GM18511 (cell line): Measurements from ENCODE around the gene TBC1D16.
"Not testable (repeated sequence)": the region's sequence is repeated elsewhere in the genome, so short reads cannot be mapped to it uniquely, and the experiment has no call there.

Source experiments
- ATAC-seq: cut with Tn5 transposase; IDR thresholded peaks from one replicate; pipeline ENCODE4 v1.9.1; 2021; ENCODE audit warnings: mild to moderate bottlenecking, moderate library complexity; ENCODE audit not compliant: unreplicated experiment

Gene TBC1D16

GRCh38 chr17:80005360-80006338 is 30.0 kb downstream of the TBC1D16 start:
- no peak for ATAC-seq

DNA sequence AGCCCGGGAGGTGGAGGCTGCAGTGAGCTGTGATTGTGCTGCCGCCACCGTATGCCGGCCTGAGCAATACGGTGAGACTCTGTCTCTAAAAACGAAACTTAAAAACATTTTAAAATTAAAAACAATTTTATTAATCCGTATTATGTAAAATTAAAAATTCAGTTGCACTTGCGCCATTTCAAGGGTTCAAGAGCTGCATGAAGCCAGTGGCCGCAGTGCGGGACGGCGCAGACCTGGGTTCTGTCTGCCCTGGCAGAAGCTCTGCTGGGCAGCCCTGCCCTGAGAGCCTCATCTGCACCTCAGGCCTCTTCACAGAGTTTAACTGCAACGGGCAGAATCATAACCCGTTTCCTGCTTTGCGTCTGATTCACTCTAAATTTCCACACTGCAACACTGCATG is 31.7 kb downstream of the TBC1D16 start:
- ATAC-seq = no peak

DNA sequence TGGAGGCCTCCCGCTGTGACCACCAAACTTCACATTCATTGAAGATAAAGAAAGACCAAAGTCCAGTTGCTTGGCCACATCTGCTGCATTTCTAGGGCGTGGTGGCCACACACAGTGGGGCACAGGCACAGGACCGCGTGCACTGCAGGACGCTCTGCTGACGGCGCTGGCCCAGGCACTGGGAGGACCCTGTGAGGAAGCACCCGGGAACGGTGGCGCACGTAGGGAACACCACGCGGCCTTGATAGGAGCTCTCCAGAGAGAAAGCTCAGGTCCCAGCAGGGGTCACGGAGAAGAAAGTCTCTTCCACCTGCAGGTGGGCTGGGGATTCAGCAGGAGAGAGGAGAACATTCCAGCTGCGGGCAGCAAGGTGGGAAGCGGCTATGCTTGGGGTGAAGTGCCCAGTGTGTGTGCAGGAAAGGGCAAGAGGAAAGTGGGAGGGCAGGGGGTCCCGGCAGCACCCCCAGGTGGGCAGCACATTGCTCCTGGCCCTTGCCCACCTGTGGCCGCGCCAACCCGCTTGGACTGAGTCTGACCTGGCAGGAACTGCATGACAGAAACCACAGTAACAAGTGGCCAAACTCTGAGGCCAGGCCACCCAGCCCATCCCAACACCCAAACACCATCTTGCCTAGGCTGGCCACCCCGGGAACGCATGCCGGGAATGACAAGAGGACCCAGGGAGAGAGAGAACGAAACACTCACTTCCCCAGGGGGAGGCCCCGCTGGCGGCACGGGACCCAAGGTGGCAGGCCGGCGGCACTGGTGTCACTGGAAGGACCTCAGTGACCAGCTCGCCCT is 32.8 kb downstream of the TBC1D16 start:
- ATAC-seq = no peak

GRCh38 chr17:80002070-80002641 is 33.5 kb downstream of the TBC1D16 start:
- no peak for ATAC-seq

DNA sequence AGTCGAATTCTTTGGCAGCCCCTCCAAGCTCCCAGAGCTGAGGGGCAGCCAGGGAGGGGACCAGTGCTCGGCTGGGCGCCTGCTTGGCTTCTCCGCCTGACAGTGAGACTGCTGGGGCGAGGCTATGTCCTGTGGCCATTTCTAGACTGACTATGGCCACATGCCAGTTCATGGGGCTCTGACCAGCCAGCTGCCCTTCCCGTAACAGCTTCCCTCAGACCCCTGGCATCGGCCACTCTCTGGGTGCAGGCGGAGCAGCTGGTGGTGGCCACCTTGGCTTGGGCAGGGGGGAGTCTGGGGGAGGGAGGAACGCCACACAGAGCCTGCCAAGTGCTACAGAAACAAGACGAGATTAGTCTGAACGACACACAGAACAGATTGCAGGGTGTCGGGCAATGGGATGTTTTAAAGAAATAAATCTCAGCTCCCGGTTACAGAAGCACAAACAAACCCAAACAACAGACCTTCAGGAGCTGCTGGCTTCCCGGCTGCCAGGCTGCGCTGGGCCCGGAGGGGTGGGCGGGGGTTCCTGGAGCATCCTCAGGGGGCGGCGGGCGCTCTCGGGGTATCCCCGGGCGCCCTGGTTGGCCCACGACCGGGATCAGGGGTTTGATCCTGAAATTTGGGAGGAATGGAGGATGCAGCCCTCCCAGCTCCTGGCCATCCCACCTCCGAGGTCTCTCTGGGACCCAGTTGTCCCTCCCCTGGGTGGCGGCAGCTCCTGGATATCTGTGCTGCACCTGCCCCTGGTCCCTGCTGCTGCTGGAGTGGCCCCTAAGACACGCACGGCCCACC is 34.5 kb downstream of the TBC1D16 start:
- no peak for ATAC-seq

DNA sequence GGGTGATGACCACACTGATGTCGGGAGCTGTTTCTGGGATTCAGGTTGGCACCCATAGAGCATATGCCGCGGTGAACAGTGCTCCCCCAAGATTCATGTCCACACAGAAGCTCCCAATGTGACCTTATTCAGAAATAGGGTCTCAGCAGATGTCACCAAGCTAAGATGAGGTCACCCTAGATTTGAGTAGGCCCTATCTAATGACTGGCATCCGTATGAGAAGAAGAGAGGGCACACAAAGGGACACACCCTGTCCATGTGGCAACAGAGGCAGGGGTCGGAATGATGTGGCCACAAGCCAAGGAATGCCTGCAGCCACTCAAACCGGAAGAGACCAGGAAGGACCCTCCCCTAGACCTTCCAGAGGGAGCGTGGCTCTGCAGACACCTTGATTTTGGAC is 35.5 kb downstream of the TBC1D16 start:
- ATAC-seq = no peak

DNA sequence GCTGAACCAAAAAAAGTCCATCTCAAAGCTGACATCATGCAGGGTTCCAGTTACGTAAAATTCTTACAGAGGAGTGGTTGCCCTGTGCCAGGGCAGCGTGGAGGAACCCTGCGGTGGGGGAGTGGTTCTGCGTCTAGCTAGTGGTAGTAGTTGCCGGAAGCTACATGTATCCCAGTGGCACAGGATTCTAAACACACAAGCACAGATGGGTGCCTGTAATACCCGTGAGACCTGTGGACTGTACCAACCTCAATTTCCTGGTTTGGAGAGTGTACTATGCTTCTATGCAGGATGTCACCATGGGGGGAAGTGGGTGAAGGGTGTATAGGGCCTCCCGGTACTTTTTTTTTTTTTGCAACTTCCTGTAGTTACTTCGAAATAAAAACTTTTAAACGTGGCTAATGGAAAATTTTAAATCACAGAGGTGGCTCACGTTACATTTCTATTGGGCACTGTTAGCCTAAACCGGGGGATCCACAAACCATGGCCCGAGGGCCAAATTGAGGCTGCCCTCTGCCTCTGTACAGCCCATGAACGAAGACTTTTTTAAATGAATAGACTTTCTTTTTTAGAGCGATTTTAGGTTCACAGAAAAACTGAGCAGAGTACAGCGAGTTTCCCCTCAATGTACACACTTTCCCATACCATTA is 38.5 kb downstream of the TBC1D16 start:
- no peak for ATAC-seq

GRCh38 chr17:79996291-79996690 is 39.4 kb downstream of the TBC1D16 start:
- ATAC-seq = no peak

DNA sequence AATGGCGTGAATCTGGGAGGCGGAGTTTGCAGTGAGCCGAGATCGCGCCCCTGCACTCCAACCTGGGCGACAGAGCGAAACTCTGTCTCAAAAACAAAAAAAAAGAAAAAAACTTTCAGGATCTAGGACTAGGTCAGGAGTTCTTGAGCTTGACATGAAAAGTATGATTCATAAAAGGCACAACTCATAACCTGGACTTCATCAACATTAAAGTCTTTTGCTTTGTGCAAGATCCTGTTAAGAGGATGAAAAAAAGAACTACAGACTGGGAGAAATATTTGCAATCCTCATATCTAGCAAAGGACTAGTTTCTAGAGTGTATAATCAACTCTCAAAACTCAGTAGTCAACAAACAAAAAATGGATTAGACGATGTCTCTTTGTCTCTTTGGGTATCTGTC is 40.0 kb downstream of the TBC1D16 start:
- ATAC-seq = no peak

DNA sequence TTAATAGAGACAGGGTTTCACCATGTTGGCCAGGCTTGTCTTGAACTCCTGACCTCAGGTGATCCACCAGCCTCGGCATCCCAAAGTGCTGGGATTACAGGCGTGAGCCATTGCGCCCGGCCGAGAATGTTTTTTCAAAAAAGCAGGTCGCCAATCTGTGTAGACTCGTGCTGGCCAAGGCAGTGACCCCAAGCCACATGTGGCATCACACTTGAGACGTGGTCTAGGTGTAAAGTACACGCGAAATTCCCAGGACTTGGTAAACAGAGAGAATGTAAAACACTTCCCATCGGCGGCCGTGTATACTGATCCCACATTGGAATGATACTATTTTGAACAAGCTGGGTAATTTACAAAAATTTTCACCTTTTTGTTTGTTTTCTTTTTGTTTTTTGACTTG is 41.1 kb downstream of the TBC1D16 start:
- no peak for ATAC-seq

- ATAC-seq = not testable (repeated sequence)
Measured at GRCh38 chr17:79994228-79994569, 41.5 kb downstream of the TBC1D16 start.

DNA sequence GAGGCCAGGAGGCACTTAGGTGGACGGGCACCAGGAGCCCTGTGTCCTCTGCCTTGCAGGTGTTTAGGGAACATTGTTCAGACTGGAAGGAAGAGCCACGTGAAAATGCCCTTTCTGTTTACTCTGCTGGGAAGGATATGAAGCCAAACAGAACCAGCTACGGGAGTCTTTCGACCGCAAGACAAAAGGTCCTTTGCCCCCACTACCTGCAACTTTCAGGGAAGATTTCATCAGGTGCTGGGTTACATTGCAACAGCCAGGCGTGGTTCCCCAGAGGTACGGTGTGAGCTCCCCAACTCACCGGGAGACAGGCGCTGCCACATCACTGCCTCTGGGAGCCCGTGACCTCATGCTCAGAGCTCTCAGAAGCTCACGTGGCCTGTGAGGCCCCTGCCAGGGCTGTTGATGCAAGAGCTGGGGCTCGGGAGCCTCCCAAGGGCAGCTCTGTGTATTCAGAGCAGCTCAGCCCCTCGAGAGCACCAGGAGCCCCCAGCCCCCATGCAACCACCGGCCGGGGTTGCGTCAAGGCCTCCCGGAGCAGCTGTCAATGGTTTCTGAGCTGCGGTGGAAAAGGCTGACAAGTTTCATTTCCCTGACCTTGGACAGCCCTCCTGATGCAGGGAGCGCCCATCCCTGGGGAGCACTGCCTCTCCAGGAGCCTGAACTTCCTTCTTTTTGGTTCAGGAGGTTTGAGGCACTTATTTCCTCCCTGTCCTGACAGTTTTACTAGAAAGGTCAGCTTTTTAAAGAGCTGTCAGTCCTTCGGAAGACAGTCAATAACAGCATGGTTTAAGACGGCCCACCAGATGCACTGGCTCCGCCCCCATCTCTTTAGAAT is 42.1 kb downstream of the TBC1D16 start:
- ATAC-seq = no peak

GRCh38 chr17:79992649-79993389 is 42.9 kb downstream of the TBC1D16 start:
- no peak for ATAC-seq

GRCh38 chr17:79991924-79992648 is 43.6 kb downstream of the TBC1D16 start:
- no peak for ATAC-seq

GRCh38 chr17:79991140-79991923 is 44.3 kb downstream of the TBC1D16 start:
- ATAC-seq = no peak

- ATAC-seq = no peak
Measured at GRCh38 chr17:79990704-79991103, 45.0 kb downstream of the TBC1D16 start.

DNA sequence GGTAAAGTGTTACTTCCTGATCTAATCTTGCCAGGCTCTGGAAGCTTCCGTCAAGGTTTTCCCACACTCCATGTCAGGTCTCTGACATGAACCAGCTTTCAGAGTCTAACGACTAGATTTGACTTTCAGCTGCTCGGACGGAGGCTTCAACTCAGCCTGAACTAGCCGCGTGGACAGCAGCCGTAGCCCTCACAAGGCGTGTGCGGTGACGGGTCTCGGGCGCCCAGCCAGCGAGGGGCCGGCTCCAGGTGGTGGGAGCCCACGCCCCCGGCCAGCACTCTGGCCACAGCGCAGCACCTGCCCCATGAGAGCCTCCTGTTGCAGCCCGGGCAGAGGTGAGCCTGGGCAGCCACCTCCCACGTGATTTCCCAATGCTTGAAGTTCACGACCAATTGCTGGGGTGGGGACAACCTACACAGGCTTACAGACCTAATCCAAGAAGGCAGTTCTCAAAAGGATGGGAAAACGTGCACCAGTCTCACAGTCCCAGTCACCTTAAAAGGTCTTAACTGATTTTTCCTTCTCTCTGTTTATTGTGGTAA is 45.5 kb downstream of the TBC1D16 start:
- ATAC-seq = no peak
